HepG2 (cell line): Measurements from ENCODE around the gene STUB1. TPM values are rescaled to one million over a fixed set of nuclear protein-coding genes. Genes with fewer than 3 reads are reported as not detected.

Source experiments
- FOXM1 ChIP-seq: sonication (generic); formaldehyde crosslinking; IDR thresholded peaks from 2 replicates; pipeline ENCODE4 v1.5.0; 2020; ENCODE audit warnings: missing genetic modification reagents
- KDM1A ChIP-seq: IDR thresholded peaks from 2 replicates; pipeline ENCODE4 v1.6.1; 2016; ENCODE audit warnings: missing compliant biosample characterization
- MIXL1 ChIP-seq: IDR thresholded peaks from 2 replicates; pipeline ENCODE4 v1.6.1; 2016
- NCOA5 ChIP-seq: sonication (generic); formaldehyde crosslinking; IDR thresholded peaks from 2 replicates; pipeline ENCODE4 v1.4.0; 2020; ENCODE audit warnings: missing genetic modification reagents
- NFE2 ChIP-seq: sonication (generic); formaldehyde crosslinking; IDR thresholded peaks from 2 replicates; pipeline ENCODE4 v1.4.0; 2020; ENCODE audit warnings: missing genetic modification reagents
- NFKB2 ChIP-seq: sonication (generic); formaldehyde crosslinking; IDR thresholded peaks from 2 replicates; pipeline ENCODE4 v1.4.0; 2020; ENCODE audit warnings: missing genetic modification reagents, borderline replicate concordance
- NFKBIZ ChIP-seq: IDR thresholded peaks from 2 replicates; pipeline ENCODE4 v1.6.1; 2018; ENCODE audit warnings: missing genetic modification reagents, missing compliant biosample characterization
- RAD21 ChIP-seq: fragments of 450-650 bp; formaldehyde crosslinking; IDR thresholded peaks from 2 replicates; pipeline ENCODE4 v1.5.0; 2020; ENCODE audit warnings: mild to moderate bottlenecking
- RELA ChIP-seq: sonication (generic); formaldehyde crosslinking; IDR thresholded peaks from 2 replicates; pipeline ENCODE4 v1.4.0; 2020; ENCODE audit warnings: missing genetic modification reagents
- REXO4 ChIP-seq: sonication (generic); formaldehyde crosslinking; IDR thresholded peaks from 2 replicates; pipeline ENCODE4 v1.8.0; 2022; ENCODE audit warnings: missing genetic modification reagents, mild to moderate bottlenecking, borderline replicate concordance
- SETDB1 ChIP-seq: sonication (generic); formaldehyde crosslinking; IDR thresholded peaks from 2 replicates; pipeline ENCODE4 v1.5.1; 2020; ENCODE audit warnings: missing genetic modification reagents, mild to moderate bottlenecking, borderline replicate concordance
- SP2 ChIP-seq: sonication (generic); formaldehyde crosslinking; IDR thresholded peaks from 2 replicates; pipeline ENCODE4 v1.5.1; 2020; ENCODE audit warnings: mild to moderate bottlenecking, missing genetic modification reagents
- U2AF1 ChIP-seq: fragments of 200-400 bp; formaldehyde crosslinking; optimal IDR thresholded peaks from 2 replicates; pipeline ENCODE3; 2017; ENCODE audit warnings: mild to moderate bottlenecking, low read depth, low read length
- ZBTB7A ChIP-seq: sonication (generic); formaldehyde crosslinking; IDR thresholded peaks from 2 replicates; pipeline ENCODE4 v1.8.0; 2022; ENCODE audit warnings: mild to moderate bottlenecking, missing genetic modification reagents
- ZNF138 ChIP-seq: sonication (generic); formaldehyde crosslinking; IDR thresholded peaks from 2 replicates; pipeline ENCODE4 v1.5.0; 2020; ENCODE audit warnings: mild to moderate bottlenecking, low read depth, missing genetic modification reagents
- ZNF326 ChIP-seq: sonication (generic); formaldehyde crosslinking; IDR thresholded peaks from 2 replicates; pipeline ENCODE4 v1.4.0; 2020; ENCODE audit warnings: missing genetic modification reagents, borderline replicate concordance
- ZNF383 ChIP-seq: sonication (generic); formaldehyde crosslinking; IDR thresholded peaks from 2 replicates; pipeline ENCODE4 v1.4.0; 2020; ENCODE audit warnings: missing genetic modification reagents, mild to moderate bottlenecking, borderline replicate concordance
- ZNF720 ChIP-seq: sonication (generic); formaldehyde crosslinking; IDR thresholded peaks from 2 replicates; pipeline ENCODE4 v1.4.0; 2020; ENCODE audit warnings: missing genetic modification reagents
- ZNF839 ChIP-seq: sonication (generic); formaldehyde crosslinking; IDR thresholded peaks from 2 replicates; pipeline ENCODE4 v1.4.0; 2020; ENCODE audit warnings: missing genetic modification reagents, mild to moderate bottlenecking, borderline replicate concordance
- ZSCAN20 ChIP-seq: sonication (generic); formaldehyde crosslinking; IDR thresholded peaks from 2 replicates; pipeline ENCODE4 v1.4.0; 2020; ENCODE audit warnings: missing genetic modification reagents, mild to moderate bottlenecking, borderline replicate concordance
- polyA plus RNA-seq, 8 experiments: library from polyadenylated mRNA; depleted of rRNA in 3 of 8; stranded (reverse) in 7 of 8; unstranded in 1 of 8; fragments of >200 nt; fragmentation: Illumina TruSeq in 4 of 8; extraction: Trizol in 4 of 8; gene quantifications; 2 replicates each; pipeline versions ENCODE4 v1.2.1 to v1.2.3, GENCODE V29; 2011 to 2016; ENCODE audit warnings: low read depth in 4 of 8, missing spikeins in 1 of 8, mixed read lengths in 1 of 8; ENCODE audit not compliant: insufficient read depth in 1 of 8
- total RNA-seq, 5 experiments: library from RNA; depleted of rRNA; stranded (reverse); fragments of >200 nt; fragmentation: Illumina TruSeq; extraction: Trizol; gene quantifications; 2 replicates each; pipeline ENCODE4 v1.2.3, GENCODE V29; 2016; ENCODE audit warnings: low read depth in 1 of 5
- TF ChIP-seq, protein P1 (sequence below): sonication (generic); formaldehyde crosslinking; IDR thresholded peaks from 2 replicates; pipeline ENCODE4 v1.4.0; 2020; ENCODE audit warnings: missing genetic modification reagents, low read depth, mild to moderate bottlenecking, borderline replicate concordance
- TF ChIP-seq, protein P2 (sequence below): sonication (generic); formaldehyde crosslinking; conservative IDR thresholded peaks from 2 replicates; pipeline ENCODE4 v1.8.0; 2022; ENCODE audit warnings: mild to moderate bottlenecking, moderate library complexity, missing genetic modification reagents
- TF ChIP-seq, protein P3 (sequence below): sonication (generic); formaldehyde crosslinking; IDR thresholded peaks from 2 replicates; pipeline ENCODE4 v1.8.0; 2022; ENCODE audit warnings: missing genetic modification reagents, low read depth, mild to moderate bottlenecking, borderline replicate concordance
- TF ChIP-seq, protein P4 (sequence below): IDR thresholded peaks from 2 replicates; pipeline ENCODE4 v1.6.1; 2016; ENCODE audit warnings: low read depth, borderline replicate concordance
- TF ChIP-seq, protein P5 (sequence below), 2 experiments: sonication (generic) in 1 of 2; formaldehyde crosslinking in 1 of 2; IDR thresholded peaks; 2 replicates each; pipeline versions ENCODE4 v1.4.0 to v1.6.1; 2018 to 2020; ENCODE audit warnings: missing genetic modification reagents in 2 of 2, borderline replicate concordance in 1 of 2, low read depth in 1 of 2, mild to moderate bottlenecking in 1 of 2, missing biosample characterization in 1 of 2

The STUB1 gene
- total and polyA plus RNA-seq, 2 of the 13 experiments (the other 11 are each of a cell fraction or from before 2014, with no cell fraction given), result 52.9 to 78.2 TPM

DNA sequence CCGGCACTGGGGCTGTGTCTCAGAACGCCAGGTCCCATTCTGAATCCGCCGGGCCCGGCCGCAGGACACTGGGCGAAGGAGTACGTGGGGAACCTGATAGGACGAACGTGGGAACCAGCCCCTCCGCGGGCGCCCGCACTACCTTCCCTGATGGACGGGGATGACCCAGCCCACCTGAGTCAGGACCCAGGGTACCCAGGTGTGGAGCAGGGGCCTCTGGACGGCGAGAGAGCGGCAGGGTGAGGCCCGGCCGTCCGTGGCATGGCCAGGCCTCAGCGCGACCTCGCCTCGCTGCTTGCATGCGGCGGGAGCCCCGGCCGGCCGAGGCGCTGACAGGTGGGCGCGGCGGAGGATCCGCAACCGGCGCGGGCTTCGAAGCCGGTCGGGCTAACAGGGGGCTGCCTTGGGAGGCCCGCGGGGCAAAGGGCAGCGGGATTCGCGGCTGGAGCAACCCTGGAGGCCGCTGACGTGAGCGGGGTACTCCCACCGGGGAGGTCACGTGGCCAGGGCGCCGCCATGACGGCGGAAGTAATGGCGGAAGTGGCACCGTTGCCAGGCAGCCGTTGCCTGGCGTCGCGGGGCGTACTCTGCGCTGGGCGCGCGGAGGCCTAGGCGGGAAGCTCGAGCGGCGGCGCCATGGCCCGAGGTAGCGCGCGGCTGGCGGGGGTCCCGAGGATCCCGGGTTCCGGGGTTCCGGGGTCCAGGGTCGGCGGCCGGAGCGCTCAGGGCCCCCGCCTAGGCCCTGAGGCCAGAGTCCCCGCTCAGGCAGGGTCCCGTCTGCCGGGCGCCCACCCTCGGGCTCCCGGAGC lies 31.2 kb upstream of the STUB1 start, which contains the start of gene WDR90 (continued):
- TF ChIP-seq, protein P1, sequence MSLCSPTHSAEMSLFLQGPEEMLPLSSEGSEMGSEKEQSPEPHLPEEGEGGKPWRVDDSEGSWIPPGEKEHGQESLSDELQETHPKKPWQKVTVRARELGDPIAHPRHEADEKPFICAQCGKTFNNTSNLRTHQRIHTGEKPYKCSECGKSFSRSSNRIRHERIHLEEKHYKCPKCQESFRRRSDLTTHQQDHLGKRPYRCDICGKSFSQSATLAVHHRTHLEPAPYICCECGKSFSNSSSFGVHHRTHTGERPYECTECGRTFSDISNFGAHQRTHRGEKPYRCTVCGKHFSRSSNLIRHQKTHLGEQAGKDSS (CRISPR knock-in tag), result no peak; the same call in 1 of the 2 replicates
- TF ChIP-seq, protein P2, sequence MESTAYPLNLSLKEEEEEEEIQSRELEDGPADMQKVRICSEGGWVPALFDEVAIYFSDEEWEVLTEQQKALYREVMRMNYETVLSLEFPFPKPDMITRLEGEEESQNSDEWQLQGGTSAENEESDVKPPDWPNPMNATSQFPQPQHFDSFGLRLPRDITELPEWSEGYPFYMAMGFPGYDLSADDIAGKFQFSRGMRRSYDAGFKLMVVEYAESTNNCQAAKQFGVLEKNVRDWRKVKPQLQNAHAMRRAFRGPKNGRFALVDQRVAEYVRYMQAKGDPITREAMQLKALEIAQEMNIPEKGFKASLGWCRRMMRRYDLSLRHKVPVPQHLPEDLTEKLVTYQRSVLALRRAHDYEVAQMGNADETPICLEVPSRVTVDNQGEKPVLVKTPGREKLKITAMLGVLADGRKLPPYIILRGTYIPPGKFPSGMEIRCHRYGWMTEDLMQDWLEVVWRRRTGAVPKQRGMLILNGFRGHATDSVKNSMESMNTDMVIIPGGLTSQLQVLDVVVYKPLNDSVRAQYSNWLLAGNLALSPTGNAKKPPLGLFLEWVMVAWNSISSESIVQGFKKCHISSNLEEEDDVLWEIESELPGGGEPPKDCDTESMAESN (CRISPR knock-in tag), result peak; percentile 97
- TF ChIP-seq NFKBIZ (CRISPR knock-in tag) (0 out of 2 replicates have a peak, but pooled peaks have one; percentile 34), NFE2 (no peak), SETDB1 (CRISPR knock-in tag) (no peak), ZNF720 (CRISPR knock-in tag) (no peak), ZNF839 (CRISPR knock-in tag) (no peak), REXO4 (no peak), ZBTB7A (peak; percentile 94), ZNF326 (no peak), RELA (CRISPR knock-in tag) (0 out of 2 replicates have a peak, but pooled peaks have one; percentile 43), SP2 (CRISPR knock-in tag) (peak; percentile 61), ZNF383 (CRISPR knock-in tag) (no peak), U2AF1 (peak; percentile 52), NFKB2 (CRISPR knock-in tag) (peak; percentile 89; the same call in 1 of the 2 replicates), ZSCAN20 (peak; percentile 96; the same call in 1 of the 2 replicates), MIXL1 (CRISPR knock-in tag) (peak; percentile 29; the same call in 1 of the 2 replicates), FOXM1 (CRISPR knock-in tag) (no peak; the same call in 1 of the 2 replicates), ZNF138 (CRISPR knock-in tag) (no peak; the same call in 1 of the 2 replicates), KDM1A (CRISPR knock-in tag) (no peak), NCOA5 (no peak), RAD21 (CRISPR knock-in tag) (peak; percentile 54; the same call in 1 of the 2 replicates)
- TF ChIP-seq, protein P3, sequence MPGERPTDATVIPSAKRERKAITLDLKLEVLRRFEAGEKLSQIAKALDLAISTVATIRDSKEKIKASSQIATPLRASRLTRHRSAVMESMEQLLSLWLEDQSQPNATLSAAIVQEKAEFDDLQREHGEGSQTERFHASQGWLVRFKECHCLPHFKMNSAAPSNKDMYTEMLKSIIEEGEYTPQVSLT (CRISPR knock-in tag), result no peak
- TF ChIP-seq, protein P4, sequence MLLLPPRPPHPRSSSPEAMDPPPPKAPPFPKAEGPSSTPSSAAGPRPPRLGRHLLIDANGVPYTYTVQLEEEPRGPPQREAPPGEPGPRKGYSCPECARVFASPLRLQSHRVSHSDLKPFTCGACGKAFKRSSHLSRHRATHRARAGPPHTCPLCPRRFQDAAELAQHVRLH (CRISPR knock-in tag), result peak; percentile 37; the same call in 1 of the 2 replicates
- TF ChIP-seq, protein P5, sequence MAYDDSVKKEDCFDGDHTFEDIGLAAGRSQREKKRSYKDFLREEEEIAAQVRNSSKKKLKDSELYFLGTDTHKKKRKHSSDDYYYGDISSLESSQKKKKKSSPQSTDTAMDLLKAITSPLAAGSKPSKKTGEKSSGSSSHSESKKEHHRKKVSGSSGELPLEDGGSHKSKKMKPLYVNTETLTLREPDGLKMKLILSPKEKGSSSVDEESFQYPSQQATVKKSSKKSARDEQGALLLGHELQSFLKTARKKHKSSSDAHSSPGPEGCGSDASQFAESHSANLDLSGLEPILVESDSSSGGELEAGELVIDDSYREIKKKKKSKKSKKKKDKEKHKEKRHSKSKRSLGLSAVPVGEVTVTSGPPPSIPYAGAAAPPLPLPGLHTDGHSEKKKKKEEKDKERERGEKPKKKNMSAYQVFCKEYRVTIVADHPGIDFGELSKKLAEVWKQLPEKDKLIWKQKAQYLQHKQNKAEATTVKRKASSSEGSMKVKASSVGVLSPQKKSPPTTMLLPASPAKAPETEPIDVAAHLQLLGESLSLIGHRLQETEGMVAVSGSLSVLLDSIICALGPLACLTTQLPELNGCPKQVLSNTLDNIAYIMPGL (CRISPR knock-in tag; IDR thresholded peaks at IDR 0.05; ENCODE audit: borderline replicate concordance in 1 of 2, low read depth in 1 of 2), result peak; percentile 62 to 88
